Upper lobe of left lung (tissue), 6 donors: ENCODE results near the gene MAST3. TPM values are rescaled to one million over a fixed set of nuclear protein-coding genes. Genes with fewer than 3 reads are reported as not detected.

Experiments
- ATAC-seq, 2 donors: fragments of 200-7000 bp; cut with Tn5 transposase; one replicate each; pipeline ENCODE4 v1.9.1; 2022; ENCODE audit warnings: mild to moderate bottlenecking in 2 of 2, moderate library complexity in 2 of 2; ENCODE audit not compliant: low FRiP score in 2 of 2
- DNase-seq, 2 donors: peaks; one replicate each; pipeline ENCODE4 v3.0.0-alpha.2; 2019 to 2020
- H3K27ac ChIP-seq, 4 donors: fragments of 200-600 bp; sonication (generic); one replicate each; pipeline ENCODE4 v1.5.1; 2016 to 2019
- H3K27me3 ChIP-seq, 4 donors: fragments of 200-600 bp; sonication (generic); one replicate each; pipeline ENCODE4 v1.5.1; 2017 to 2019
- H3K36me3 ChIP-seq, 4 donors: fragments of 200-600 bp; sonication (generic); one replicate each; pipeline ENCODE4 v1.5.1; 2016 to 2019
- H3K4me1 ChIP-seq, 4 donors: fragments of 200-600 bp; sonication (generic); one replicate each; pipeline ENCODE4 v1.5.1; 2018 to 2019
- H3K4me3 ChIP-seq, 4 donors: fragments of 200-600 bp; sonication (generic); one replicate each; pipeline ENCODE4 v1.5.1; 2017 to 2019; ENCODE audit warnings: mild to moderate bottlenecking in 2 of 4, moderate library complexity in 1 of 4
- H3K9me3 ChIP-seq, 4 donors: fragments of 200-600 bp; sonication (generic); one replicate each; pipeline ENCODE4 v1.5.1; 2018 to 2019
- EP300 ChIP-seq, 4 donors: sonication (generic); formaldehyde crosslinking; IDR thresholded peaks; one replicate each; pipeline ENCODE4 v1.5.1; 2017; ENCODE audit warnings: antibody characterized with exemption in 4 of 4, control low read depth in 2 of 4
- POLR2A ChIP-seq, 4 donors: fragments of 450-650 bp; IDR thresholded peaks; one replicate each; pipeline ENCODE4 v1.5.1; 2016 to 2017; ENCODE audit warnings: antibody characterized with exemption in 4 of 4, mild to moderate bottlenecking in 2 of 4
- POLR2AphosphoS5 ChIP-seq, 2 donors: sonication (generic); formaldehyde crosslinking; IDR thresholded peaks; one replicate each; pipeline ENCODE4 v1.5.1; 2017; ENCODE audit warnings: antibody characterized with exemption in 2 of 2
- WGBS, 2 donors: methylation state at CpG; one replicate each; pipeline ENCODE4 v1.1.5; 2017 to 2018; 5-methylcytosine and 5-hydroxymethylcytosine counted together
- total RNA-seq, 6 donors: library from RNA; depleted of rRNA in 4 of 6; stranded (reverse); fragments of >200 nt in 4 of 6; gene quantifications; one replicate each; pipeline versions ENCODE4 v1.1.0 to v1.2.1, GENCODE V29; 2016 to 2021
- TF ChIP-seq, protein P1 (sequence below), 6 experiments: fragments of 450-650 bp in 4 of 6; fragments of 200-600 bp in 2 of 6; sonication (generic) in 2 of 6; IDR thresholded peaks; one replicate each; pipeline ENCODE4 v1.5.1; 2016 to 2019; ENCODE audit warnings: antibody characterized with exemption in 6 of 6
- donor health status: DM: no; HTN: no; CAD: no; lungs with moderate emphysema.
- donor health status: DM: no; HTN: yes; CAD: no; lungs with severe emphysema.

Gene MAST3
- total RNA-seq, 6 donors from 2014 or later, result 9.3 to 67.1 (median 27.5) TPM

DNA sequence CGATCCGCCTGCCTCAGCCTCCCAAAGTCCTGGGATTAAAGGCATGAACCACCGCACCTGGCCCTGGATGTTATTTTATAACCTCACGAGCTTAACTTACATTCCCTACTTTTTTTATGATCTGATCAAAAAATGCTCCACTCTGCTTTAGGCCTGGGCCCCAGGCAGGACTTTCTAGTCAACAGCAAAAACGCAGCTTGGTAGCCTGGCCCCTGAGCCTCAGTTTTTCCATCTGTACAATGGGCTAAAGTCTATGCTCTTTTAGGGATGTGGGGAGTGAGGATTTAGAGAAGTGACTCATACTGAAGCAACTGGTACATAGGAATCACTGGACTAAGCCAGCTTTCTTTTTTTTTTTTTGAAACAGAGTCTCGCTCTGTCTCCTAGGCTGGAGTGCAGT lies 43.5 kb downstream of the MAST3 start:
- peaks cover 17 to 85% (median 73%) of the 10 kb centered on the region in 4 donors for H3K36me3 ChIP-seq
- no peak for TF ChIP-seq POLR2AphosphoS5 (IDR thresholded peaks at IDR 0.05)
- no peak for TF ChIP-seq POLR2A (IDR thresholded peaks at IDR 0.05)
- TF ChIP-seq, protein P1, sequence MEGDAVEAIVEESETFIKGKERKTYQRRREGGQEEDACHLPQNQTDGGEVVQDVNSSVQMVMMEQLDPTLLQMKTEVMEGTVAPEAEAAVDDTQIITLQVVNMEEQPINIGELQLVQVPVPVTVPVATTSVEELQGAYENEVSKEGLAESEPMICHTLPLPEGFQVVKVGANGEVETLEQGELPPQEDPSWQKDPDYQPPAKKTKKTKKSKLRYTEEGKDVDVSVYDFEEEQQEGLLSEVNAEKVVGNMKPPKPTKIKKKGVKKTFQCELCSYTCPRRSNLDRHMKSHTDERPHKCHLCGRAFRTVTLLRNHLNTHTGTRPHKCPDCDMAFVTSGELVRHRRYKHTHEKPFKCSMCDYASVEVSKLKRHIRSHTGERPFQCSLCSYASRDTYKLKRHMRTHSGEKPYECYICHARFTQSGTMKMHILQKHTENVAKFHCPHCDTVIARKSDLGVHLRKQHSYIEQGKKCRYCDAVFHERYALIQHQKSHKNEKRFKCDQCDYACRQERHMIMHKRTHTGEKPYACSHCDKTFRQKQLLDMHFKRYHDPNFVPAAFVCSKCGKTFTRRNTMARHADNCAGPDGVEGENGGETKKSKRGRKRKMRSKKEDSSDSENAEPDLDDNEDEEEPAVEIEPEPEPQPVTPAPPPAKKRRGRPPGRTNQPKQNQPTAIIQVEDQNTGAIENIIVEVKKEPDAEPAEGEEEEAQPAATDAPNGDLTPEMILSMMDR (IDR thresholded peaks at IDR 0.05), result no peak
- TF ChIP-seq EP300 (IDR thresholded peaks at IDR 0.05), result no peak
- H3K9me3 ChIP-seq, result no peaks in the 10 kb centered on the region
- H3K4me1 ChIP-seq, result no peaks in the 10 kb centered on the region
- DNase-seq, result no peak
- WGBS, 2 donors, result 97% methylated on average over 6 of the region's 6 CpGs
- no peak overlapping the region for H3K27ac ChIP-seq
- no peaks in the 10 kb centered on the region for H3K27me3 ChIP-seq
- H3K4me3 ChIP-seq, result no peak overlapping the region
- no peak for ATAC-seq

DNA sequence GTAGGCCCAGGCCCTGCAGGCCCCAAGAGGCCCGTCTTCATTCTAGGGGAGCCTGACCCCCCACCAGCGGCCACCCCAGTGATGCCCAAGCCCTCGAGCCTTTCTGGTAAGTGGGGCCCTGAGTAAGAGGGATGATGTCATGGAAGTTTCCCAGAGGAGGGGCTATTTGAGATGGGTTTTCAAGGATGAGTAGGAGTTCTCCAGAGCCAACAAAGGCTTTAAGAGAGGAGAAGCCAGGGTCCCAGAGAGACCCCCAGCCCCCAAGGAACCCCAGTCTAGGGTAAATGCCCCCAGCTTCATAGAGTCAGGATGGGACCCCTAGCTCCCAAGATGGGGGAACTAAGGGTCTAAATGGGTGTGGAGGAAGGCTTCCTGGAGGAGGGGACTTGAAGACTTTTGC lies 46.3 kb downstream of the MAST3 start:
- 91 to 97% methylated on average over 3 of the region's 3 CpGs for WGBS, 2 donors
- Histone ChIP-seq H3K27me3 (no peaks in the 10 kb centered on the region), H3K4me3 (no peak overlapping the region), H3K27ac (no peak overlapping the region), H3K4me1 (no peaks in the 10 kb centered on the region), H3K36me3 (peaks cover 17 to 84% (median 72%) of the 10 kb centered on the region in 4 donors), H3K9me3 (no peaks in the 10 kb centered on the region)
- TF ChIP-seq POLR2AphosphoS5 (IDR thresholded peaks at IDR 0.05), result no peak
- TF ChIP-seq, protein P1 (IDR thresholded peaks at IDR 0.05), result no peak
- TF ChIP-seq EP300 (IDR thresholded peaks at IDR 0.05), result no peak
- no peak for TF ChIP-seq POLR2A (IDR thresholded peaks at IDR 0.05)
- ATAC-seq (no peak), DNase-seq (no peak)

DNA sequence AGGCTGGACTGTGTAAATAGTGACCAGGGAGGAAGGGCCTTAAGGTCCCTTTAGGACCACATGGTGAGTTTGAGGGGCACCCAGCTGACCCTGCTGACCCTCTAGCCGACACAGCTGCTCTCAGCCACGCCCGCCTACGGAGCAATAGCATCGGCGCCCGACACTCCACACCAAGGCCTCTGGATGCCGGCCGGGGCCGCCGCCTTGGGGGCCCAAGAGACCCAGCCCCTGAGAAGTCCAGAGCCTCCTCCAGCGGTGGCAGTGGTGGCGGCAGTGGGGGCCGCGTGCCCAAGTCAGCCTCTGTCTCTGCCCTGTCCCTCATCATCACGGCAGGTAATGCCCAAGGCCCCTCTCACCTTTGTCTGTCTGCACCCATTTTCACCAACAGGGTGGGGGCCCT lies 46.8 kb downstream of the MAST3 start:
- Histone ChIP-seq H3K9me3 (no peaks in the 10 kb centered on the region), H3K27ac (no peak overlapping the region), H3K4me1 (no peaks in the 10 kb centered on the region), H3K27me3 (no peaks in the 10 kb centered on the region), H3K4me3 (no peak overlapping the region), H3K36me3 (peaks cover 17 to 80% (median 70%) of the 10 kb centered on the region in 4 donors)
- 79 to 91% methylated on average over 9 to 16 of the region's 16 CpGs for WGBS, 2 donors
- peak in 1 of 2 donors; percentile 84 for DNase-seq
- no peak for TF ChIP-seq POLR2A (IDR thresholded peaks at IDR 0.05)
- no peak for TF ChIP-seq POLR2AphosphoS5 (IDR thresholded peaks at IDR 0.05)
- TF ChIP-seq, protein P1 (IDR thresholded peaks at IDR 0.05), result no peak
- TF ChIP-seq EP300 (IDR thresholded peaks at IDR 0.05), result no peak
- peak in 1 of 2 donors; percentile 28 for ATAC-seq

DNA sequence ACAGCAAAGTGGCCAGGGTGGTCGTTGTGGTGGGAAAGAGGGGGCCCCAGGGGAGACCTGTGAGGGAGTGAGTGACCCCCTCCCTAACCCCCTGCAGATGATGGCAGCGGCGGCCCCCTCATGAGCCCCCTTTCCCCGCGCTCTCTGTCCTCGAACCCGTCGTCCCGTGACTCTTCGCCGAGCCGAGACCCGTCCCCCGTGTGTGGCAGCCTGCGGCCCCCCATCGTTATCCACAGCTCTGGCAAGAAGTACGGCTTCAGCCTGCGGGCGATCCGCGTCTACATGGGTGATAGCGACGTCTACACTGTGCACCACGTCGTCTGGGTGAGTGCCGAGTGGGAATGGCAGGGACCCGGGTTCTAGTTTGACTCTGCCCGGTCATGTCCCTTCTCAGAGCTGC lies 47.3 kb downstream of the MAST3 start:
- H3K27me3 ChIP-seq, result no peaks in the 10 kb centered on the region
- no peaks in the 10 kb centered on the region for H3K9me3 ChIP-seq
- H3K4me1 ChIP-seq, result no peaks in the 10 kb centered on the region
- WGBS, 2 donors, result 96 to 97% methylated on average over 26 of the region's 28 CpGs
- no peak overlapping the region for H3K27ac ChIP-seq
- ATAC-seq (no peak), DNase-seq (peak in 1 of 2 donors; percentile 65)
- no peak overlapping the region for H3K4me3 ChIP-seq
- TF ChIP-seq, protein P1 (IDR thresholded peaks at IDR 0.05), result no peak
- TF ChIP-seq POLR2AphosphoS5 (IDR thresholded peaks at IDR 0.05) (no peak), EP300 (IDR thresholded peaks at IDR 0.05) (no peak), POLR2A (IDR thresholded peaks at IDR 0.05) (no peak)
- H3K36me3 ChIP-seq, result peaks cover 17 to 78% (median 70%) of the 10 kb centered on the region in 4 donors

DNA sequence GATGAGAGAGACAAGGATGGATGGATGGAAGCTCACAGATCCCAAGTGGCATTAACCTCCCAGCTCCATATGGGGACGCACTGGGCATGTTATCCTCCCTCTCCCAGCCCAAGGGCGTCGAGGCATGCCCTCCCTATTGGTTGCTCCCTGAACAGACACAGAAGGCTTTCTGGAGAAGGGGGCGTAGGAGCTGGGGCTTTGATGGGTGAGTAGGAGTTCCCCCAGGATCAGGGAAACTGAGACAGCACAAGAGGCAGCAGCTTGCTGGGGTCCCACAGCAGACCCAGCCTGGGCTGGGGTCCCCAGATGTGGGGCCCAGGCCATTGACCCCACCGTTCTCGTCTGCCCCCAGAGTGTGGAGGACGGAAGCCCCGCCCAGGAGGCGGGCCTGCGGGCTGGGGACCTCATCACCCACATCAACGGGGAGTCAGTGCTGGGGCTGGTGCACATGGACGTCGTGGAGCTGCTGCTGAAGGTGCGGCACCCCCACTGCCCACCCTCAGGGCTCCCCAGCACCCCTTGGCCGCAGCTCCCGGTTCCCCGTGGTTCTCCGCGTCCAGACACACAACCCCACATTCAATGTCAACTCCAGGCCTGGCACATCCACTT lies 47.9 kb downstream of the MAST3 start:
- TF ChIP-seq, protein P1 (IDR thresholded peaks at IDR 0.05), result no peak
- TF ChIP-seq POLR2A (IDR thresholded peaks at IDR 0.05), result no peak
- no peak for TF ChIP-seq EP300 (IDR thresholded peaks at IDR 0.05)
- no peak for TF ChIP-seq POLR2AphosphoS5 (IDR thresholded peaks at IDR 0.05)
- Histone ChIP-seq H3K36me3 (peaks cover 17 to 73% (median 67%) of the 10 kb centered on the region in 4 donors), H3K27me3 (no peaks in the 10 kb centered on the region), H3K27ac (no peak overlapping the region), H3K4me3 (no peak overlapping the region), H3K4me1 (no peaks in the 10 kb centered on the region), H3K9me3 (no peaks in the 10 kb centered on the region)
- 95 to 99% methylated on average over 11 to 19 of the region's 19 CpGs for WGBS, 2 donors
- ATAC-seq, result no peak
- DNase-seq, result peak in 1 of 2 donors; percentile 73
